Ectodermal cell (in vitro differentiated cells): Measurements from ENCODE around the gene KCNQ2.

Source experiments
- H3K27ac ChIP-seq: 2 replicates; pipeline ENCODE4 v1.7.0; 2013; ENCODE audit warnings: mild to moderate bottlenecking, low read depth, low read length; ENCODE audit not compliant: insufficient read depth, poor library complexity, severe bottlenecking
- H3K27me3 ChIP-seq: 2 replicates; pipeline ENCODE4 v1.7.0; 2013; ENCODE audit warnings: mild to moderate bottlenecking, low read length; ENCODE audit not compliant: insufficient read depth, control insufficient read depth, poor library complexity, severe bottlenecking
- H3K36me3 ChIP-seq: one replicate; pipeline ENCODE4 v1.7.0; 2013; ENCODE audit warnings: low read length; ENCODE audit not compliant: control insufficient read depth, insufficient read depth
- H3K4me1 ChIP-seq: one replicate; pipeline ENCODE4 v1.7.0; 2013; ENCODE audit warnings: low read length; ENCODE audit not compliant: control insufficient read depth, insufficient read depth
- H3K4me3 ChIP-seq: 2 replicates; pipeline ENCODE4 v1.7.0; 2013; ENCODE audit warnings: low read depth, low read length, control low read depth; ENCODE audit not compliant: insufficient read depth
- H3K9me3 ChIP-seq: 2 replicates; pipeline ENCODE4 v1.7.0; 2013; ENCODE audit warnings: mild to moderate bottlenecking, low read length, moderate library complexity; ENCODE audit not compliant: control insufficient read depth
- WGBS, 2 experiments: methylation state at CpG; one replicate each; pipeline ENCODE4 v1.1.7; 2013; ENCODE audit warnings: missing lambda C conversion rate in 2 of 2; 5-methylcytosine and 5-hydroxymethylcytosine counted together

The KCNQ2 gene

GRCh38 chr20:63501818-63502670 is 29.6 kb upstream of the KCNQ2 start:
- H3K27me3 ChIP-seq = peaks cover 52% of the 10 kb centered on the region
- 32 to 34% methylated on average over 26 of the region's 26 CpGs for WGBS, 2 experiments
- no peak overlapping the region for H3K4me3 ChIP-seq
- H3K36me3 ChIP-seq = no peaks in the 10 kb centered on the region
- H3K4me1 ChIP-seq = no peaks in the 10 kb centered on the region
- H3K27ac ChIP-seq = no peak overlapping the region
- no peaks in the 10 kb centered on the region for H3K9me3 ChIP-seq

GRCh38 chr20:63500902-63501817 is 28.7 kb upstream of the KCNQ2 start:
- H3K27ac ChIP-seq = no peak overlapping the region
- WGBS, 2 experiments = 86 to 90% methylated on average over 27 of the region's 27 CpGs

DNA sequence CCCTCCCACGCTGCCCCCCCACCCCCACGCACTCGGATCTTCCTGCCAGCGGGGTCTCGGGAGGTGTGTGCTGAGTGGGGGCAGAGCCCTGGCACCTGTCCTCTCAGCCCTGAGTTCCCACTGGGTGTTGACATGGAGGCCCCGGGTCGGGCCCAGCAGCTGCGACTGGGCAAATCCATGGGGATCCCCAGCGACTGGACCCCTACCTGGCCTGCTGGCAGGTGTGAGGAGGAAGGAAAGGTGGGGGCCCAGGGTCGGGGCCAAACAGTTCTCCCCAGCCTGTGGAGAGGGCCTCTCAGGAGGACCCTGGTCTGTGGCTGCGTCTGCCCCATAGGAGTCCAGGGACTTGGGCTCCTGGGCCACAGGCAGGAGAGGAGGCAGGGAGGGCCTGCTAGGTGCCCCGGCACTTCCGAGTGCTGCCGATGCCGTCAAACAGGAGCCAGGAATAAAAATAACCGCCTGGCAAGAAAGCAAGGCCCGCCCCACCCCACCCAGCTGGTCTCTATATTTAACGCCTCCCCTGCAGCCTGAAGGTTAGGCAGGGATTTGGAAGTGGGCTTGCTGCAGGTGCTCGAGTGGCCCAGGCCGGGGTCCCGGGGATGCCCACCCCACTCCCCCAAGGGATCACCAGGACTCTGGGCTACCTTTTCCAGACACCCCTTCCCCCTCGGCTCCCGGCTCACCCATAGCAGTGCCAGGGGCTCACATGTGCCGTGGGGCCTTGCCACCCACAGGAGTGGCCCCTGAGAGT is 27.9 kb upstream of the KCNQ2 start:
- H3K4me3 ChIP-seq = no peak overlapping the region
- no peak overlapping the region for H3K27ac ChIP-seq
- peaks cover 70% of the 10 kb centered on the region for H3K27me3 ChIP-seq
- H3K9me3 ChIP-seq = no peaks in the 10 kb centered on the region
- WGBS, 2 experiments = 87 to 88% methylated on average over 24 of the region's 24 CpGs
- H3K36me3 ChIP-seq = no peaks in the 10 kb centered on the region
- no peaks in the 10 kb centered on the region for H3K4me1 ChIP-seq

More at GRCh38 chr20:63500902-63501817, 28.7 kb upstream of the KCNQ2 start:
- no peaks in the 10 kb centered on the region for H3K9me3 ChIP-seq
- H3K4me3 ChIP-seq = no peak overlapping the region
- H3K27me3 ChIP-seq = peaks cover 61% of the 10 kb centered on the region
- no peaks in the 10 kb centered on the region for H3K4me1 ChIP-seq
- no peaks in the 10 kb centered on the region for H3K36me3 ChIP-seq

DNA sequence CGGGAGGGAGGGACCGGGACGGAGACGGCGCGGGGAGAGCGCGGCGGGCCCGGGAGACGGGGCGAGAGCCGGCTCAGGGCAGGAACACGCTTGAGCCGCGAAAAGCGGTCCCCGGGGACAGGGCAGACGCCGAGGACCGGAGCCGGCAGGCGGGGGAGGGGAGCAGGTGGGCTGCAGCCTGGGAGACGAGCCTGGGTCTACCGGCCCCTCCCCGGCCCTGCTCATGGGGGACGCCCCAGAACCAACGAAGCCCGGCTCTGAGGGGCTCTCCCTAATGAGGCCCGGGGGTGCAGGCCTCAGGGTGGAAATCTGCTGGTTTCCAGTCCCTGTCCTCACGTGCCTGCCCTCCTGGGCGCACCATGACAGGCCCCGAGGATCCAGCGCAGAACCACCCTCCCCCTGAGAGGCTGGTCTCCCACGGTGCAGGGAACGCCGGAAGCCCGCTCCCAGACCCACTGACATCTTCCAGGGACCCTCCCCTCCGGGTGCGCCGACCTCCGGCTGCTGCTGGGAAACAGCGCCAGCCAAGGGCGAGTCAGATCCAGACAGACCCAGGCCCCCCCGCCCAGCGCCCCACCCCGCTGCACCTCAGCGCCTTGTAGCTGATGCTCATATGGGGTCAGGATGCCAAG is 27.0 kb upstream of the KCNQ2 start:
- Histone ChIP-seq H3K27me3 (peaks cover 70% of the 10 kb centered on the region), H3K9me3 (no peaks in the 10 kb centered on the region), H3K27ac (no peak overlapping the region), H3K36me3 (no peaks in the 10 kb centered on the region), H3K4me3 (no peak overlapping the region), H3K4me1 (no peaks in the 10 kb centered on the region)
- 19% methylated on average over 48 of the region's 48 CpGs for WGBS, 2 experiments

DNA sequence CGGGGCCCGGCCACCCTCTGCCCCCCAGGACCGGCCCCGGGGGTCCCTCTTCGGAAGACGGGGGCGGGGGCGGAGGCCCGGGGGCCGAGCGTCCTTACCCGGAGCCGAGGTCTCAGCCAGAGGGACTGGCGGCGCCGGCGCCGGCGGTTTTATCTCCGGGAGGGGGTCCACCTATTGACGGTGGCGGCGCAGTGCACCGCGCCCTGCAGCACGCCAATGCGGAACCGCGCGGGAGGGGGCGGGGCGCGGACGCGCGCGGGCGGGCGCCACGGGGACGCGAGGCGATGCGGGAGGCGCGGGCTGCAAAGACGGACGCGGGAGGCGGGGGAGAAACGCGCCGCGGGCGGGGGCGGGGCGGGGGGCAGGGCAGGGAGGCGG is 26.5 kb upstream of the KCNQ2 start, which contains the start of gene EEF1A2:
TSS of gene EEF1A2 (minus strand) at position 124 of the 378 bp plus-strand sequence. CDS start 1,320 bp downstream, outside the sequence.
- Histone ChIP-seq H3K4me3 (peak within 1 kb of the TSS; percentile 36), H3K27ac (no peak within 1 kb of the TSS)
- WGBS, 2 experiments = 1% methylated on average over 58 of the region's 58 CpGs

DNA sequence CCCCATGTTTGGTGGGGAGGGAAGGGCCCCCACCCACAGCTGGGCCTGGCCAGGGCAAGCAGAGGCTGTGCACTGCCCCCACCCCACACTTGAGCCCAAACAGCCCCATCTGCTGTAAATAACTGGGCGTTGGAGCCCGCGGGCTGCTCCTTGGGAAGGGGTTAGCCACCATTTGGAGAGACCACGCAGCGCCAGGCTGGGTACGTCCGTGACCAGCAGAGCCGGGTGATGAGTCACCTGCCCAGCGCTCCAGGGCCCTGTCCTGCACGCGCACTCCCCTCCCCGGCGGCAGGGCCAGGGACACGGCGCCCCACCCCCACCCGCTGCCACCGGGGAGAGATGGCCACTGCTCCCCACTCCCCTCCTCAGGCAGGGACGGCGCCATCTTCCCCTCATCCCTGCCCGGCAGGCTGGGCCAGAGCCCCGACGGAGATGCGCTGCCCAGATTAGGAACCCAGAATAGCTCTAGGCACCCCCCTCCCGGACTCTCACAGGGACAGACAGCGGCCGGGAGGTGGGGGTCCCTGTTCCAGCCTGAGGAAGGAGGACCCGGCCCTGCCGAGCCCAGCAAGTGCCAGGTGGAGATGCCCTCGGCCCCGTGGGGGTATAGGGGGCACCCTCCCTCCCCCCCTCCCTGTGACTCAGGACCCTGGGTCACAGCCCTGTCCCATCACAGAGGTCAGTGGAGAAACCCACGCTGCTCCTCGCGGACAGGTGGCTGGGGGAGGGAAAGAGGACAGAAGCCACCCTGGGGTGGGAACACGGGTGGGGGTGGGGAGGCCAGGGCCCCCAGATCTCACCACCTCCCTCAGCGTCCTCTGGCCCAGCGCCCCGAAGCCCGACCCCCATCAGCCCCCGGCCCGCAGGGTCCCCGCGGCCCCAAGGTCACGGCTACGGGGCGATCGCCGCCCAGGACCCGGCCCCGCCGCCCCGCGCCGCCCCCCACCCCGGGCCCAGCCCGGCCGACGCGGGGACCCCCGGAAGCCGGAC is 25.8 kb upstream of the KCNQ2 start:
- Histone ChIP-seq H3K4me3 (peak overlapping the region; percentile 6), H3K36me3 (no peaks in the 10 kb centered on the region), H3K27me3 (peaks cover 70% of the 10 kb centered on the region), H3K9me3 (no peaks in the 10 kb centered on the region), H3K4me1 (no peaks in the 10 kb centered on the region), H3K27ac (no peak overlapping the region)
- WGBS, 2 experiments = 6% methylated on average over 60 of the region's 60 CpGs

More for the DNA sequence above, 26.5 kb upstream of the KCNQ2 start, which contains the start of gene EEF1A2:
- Histone ChIP-seq H3K27me3 (peaks cover 70% of the 10 kb centered on the region), H3K36me3 (no peaks in the 10 kb centered on the region), H3K9me3 (no peaks in the 10 kb centered on the region), H3K4me1 (no peaks in the 10 kb centered on the region)

DNA sequence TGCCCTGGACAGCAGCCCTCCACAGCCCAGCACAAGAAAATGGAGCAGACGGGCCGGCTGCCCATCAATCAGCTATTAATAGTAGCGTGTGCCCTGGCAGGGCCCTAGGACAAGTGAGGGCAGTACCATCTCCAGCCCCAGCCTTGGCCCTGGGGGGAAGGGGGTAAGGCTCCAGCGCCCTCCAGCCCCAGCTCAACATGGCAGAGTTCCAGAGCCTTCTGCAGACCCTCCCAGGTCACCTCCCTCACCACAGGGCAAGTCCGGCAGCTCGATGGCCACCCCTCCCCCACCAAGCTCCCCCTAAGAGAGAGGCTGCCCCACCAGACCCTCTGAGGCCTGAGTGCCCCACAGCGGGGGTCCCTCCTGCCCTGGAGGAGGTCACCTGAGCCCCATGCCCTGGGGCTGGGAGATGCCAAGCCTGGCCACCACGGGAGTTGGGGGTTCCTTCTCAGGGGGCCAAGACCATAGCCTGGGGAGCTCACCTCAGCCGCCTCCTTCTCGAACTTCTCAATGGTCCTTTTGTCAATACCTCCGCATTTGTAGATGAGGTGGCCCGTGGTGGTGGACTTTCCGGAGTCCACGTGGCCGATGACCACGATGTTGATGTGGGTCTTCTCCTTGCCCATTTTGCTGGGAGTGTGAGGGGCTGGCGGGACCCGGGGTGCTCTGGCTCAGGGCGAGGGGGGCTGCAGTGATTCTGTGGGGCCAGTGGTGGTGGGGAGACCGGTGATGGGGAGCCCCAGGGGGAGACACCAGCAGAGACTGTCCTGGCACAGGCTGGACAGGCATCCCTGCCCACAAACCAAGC is 24.9 kb upstream of the KCNQ2 start:
- 78 to 82% methylated on average over 20 of the region's 20 CpGs for WGBS, 2 experiments
- Histone ChIP-seq H3K36me3 (no peaks in the 10 kb centered on the region), H3K4me3 (no peak overlapping the region), H3K9me3 (no peaks in the 10 kb centered on the region), H3K27ac (no peak overlapping the region), H3K4me1 (no peaks in the 10 kb centered on the region), H3K27me3 (peaks cover 67% of the 10 kb centered on the region)

GRCh38 chr20:63496596-63497120 is 24.2 kb upstream of the KCNQ2 start:
- Histone ChIP-seq H3K9me3 (no peaks in the 10 kb centered on the region), H3K4me1 (no peaks in the 10 kb centered on the region), H3K4me3 (no peak overlapping the region), H3K36me3 (no peaks in the 10 kb centered on the region), H3K27me3 (peaks cover 63% of the 10 kb centered on the region), H3K27ac (no peak overlapping the region)
- WGBS, 2 experiments = 66 to 68% methylated on average over 16 of the region's 16 CpGs
